Duodenal mucosa (tissue), 2 donors: Measurements from ENCODE around the gene SOCS6.

ENCODE experiments used
- H3K27ac ChIP-seq: one replicate; pipeline ENCODE4 v1.7.0; 2013; ENCODE audit warnings: low read depth, low read length
- H3K27me3 ChIP-seq, 2 donors: one replicate each; pipeline ENCODE4 v1.7.0; 2013; ENCODE audit warnings: low read length in 2 of 2, control low read depth in 1 of 2; ENCODE audit not compliant: insufficient read depth in 2 of 2, control insufficient read depth in 1 of 2
- H3K36me3 ChIP-seq, 2 donors: one replicate each; pipeline ENCODE4 v1.7.0; 2013; ENCODE audit warnings: low read length in 2 of 2, control low read depth in 1 of 2; ENCODE audit not compliant: insufficient read depth in 2 of 2, control insufficient read depth in 1 of 2
- H3K4me1 ChIP-seq, 2 donors: one replicate each; pipeline ENCODE4 v1.7.0; 2013; ENCODE audit warnings: low read length in 2 of 2, control low read depth in 1 of 2; ENCODE audit not compliant: insufficient read depth in 2 of 2, control insufficient read depth in 1 of 2
- H3K4me3 ChIP-seq, 2 donors: one replicate each; pipeline ENCODE4 v1.7.0; 2013; ENCODE audit warnings: low read length in 2 of 2, low read depth in 1 of 2
- H3K9ac ChIP-seq, 2 donors: one replicate each; pipeline ENCODE4 v1.7.0; 2013; ENCODE audit warnings: low read length in 2 of 2, low read depth in 1 of 2
- H3K9me3 ChIP-seq, 2 donors: one replicate each; pipeline ENCODE4 v1.7.0; 2013; ENCODE audit warnings: low read length in 2 of 2, control low read depth in 1 of 2; ENCODE audit not compliant: control insufficient read depth in 1 of 2

The SOCS6 gene

DNA sequence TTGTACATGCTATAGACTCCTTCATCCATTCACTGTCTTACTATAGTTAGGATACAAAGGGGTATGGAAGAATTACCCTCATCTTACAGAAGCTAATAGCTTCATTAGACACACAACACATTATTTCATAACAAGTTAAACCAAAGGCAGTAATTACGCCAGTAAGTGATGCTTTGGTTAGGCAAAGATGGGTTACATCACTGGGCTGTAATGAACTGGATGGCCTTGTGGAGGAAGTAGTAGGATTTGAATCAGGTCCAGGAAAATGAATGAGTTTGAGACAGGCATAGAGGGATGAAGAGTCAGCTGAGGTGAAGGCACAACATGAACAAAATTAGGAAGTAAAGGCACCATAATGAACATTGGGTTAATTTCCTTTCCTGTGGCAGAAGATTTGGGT is 80.1 kb downstream of the SOCS6 start:
- no peaks in the 10 kb centered on the region for H3K9me3 ChIP-seq
- peak overlapping the region in 1 of 2 donors; percentile 13 for H3K9ac ChIP-seq
- no peaks in the 10 kb centered on the region for H3K36me3 ChIP-seq
- no peak overlapping the region for H3K4me3 ChIP-seq
- H3K27me3 ChIP-seq, result no peaks in the 10 kb centered on the region
- H3K4me1 ChIP-seq, result peaks cover 19% of the 10 kb centered on the region in 2 donors
- no peak overlapping the region for H3K27ac ChIP-seq

DNA sequence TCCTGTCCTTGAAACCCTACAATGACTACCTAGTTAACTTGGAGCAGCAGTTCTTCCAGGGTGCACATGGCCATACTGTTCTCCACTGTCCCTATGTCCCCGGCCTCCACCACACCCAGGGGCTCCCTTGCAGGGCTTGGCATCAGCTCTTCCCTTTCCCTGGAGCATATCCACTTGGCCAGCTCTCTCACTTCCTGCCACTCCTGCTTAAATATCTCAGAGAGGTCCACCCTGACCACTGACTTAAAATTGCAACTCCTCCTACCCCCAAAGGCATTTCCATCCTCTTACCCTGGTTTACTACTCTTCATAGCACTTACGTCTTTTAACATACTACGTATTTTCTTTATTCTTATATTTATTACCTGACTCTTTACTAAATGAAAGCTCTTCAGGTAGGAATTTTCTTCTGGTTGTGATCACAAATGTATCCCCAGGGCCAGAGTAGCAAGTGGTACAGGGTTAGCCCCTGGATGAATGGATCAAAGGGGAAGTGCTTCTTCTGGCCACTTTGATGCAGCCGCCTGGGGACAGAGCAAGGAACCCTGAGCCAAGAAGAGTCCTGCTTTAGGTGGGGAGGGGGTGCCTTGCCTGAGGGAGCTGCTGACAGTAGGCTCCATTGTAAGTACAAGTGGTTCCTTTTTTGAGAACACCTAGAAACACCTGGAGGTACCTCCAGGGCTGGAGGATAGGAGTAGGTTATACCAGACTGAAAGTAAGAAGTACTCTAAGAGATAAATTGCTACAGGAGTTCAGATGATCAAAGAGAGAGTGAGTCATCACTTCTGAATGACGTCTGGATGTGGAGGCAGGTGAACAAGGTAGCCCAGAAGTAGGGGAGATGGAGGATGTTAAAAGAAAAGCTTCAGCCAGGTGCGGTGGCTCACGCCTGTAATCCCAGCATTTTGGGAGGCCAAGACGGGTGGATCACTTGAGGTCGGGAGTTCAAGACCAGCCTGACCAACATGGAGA is 82.2 kb downstream of the SOCS6 start:
- Histone ChIP-seq H3K4me3 (no peak overlapping the region), H3K4me1 (peaks cover 18 to 22% of the 10 kb centered on the region in 2 donors), H3K36me3 (no peaks in the 10 kb centered on the region), H3K9ac (no peak overlapping the region), H3K9me3 (no peaks in the 10 kb centered on the region), H3K27ac (no peak overlapping the region), H3K27me3 (no peaks in the 10 kb centered on the region)

DNA sequence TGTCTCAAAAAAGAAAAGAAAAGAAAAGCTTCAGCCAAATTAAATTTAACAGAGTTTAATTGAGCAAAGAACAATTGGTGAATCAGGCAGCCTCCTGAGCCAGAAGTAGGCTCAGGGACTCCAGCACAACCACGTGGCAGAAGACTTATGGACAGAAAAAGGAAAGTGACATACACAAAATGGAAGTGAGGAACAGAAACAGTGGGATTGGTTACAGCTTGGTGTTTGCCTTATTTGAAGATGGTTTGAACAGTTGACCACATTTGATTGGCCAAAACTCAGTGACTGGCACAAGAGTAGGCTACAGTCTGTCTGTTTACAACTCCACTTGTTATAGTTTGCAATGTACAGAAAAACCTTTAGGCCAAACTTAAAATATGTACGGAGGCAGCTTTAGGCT is 83.1 kb downstream of the SOCS6 start:
- Histone ChIP-seq H3K4me1 (peaks cover 22 to 26% of the 10 kb centered on the region in 2 donors), H3K27me3 (no peaks in the 10 kb centered on the region), H3K36me3 (no peaks in the 10 kb centered on the region), H3K9me3 (no peaks in the 10 kb centered on the region), H3K4me3 (no peak overlapping the region), H3K27ac (no peak overlapping the region), H3K9ac (no peak overlapping the region)

DNA sequence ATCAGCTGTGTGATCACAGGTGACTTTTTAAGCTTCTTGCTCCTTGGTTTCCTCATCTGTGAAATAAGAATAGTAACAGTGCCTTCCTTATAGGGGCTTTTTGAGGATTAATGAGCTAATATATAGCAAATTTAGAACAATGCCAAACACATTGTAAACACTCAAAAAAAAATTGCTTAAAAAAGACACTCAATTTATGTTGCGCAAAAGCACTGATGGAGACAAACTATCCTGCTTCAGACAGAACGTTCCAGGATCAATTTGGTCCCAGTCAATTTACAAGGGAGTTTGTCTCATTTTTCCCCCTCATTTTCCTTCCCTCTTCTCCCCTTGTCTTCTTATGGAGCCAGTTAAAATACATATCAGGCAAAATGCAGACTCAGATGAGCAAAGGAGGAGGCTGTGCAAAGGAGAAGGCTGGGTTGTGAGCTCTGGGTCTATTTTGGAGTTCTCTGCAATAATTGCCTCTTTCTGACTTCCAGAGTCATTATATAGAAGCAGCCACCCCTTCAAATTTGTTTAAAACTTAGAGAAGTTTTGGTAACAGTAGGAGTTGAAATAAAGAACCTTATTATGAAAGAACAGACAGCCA is 83.7 kb downstream of the SOCS6 start:
- Histone ChIP-seq H3K27me3 (no peaks in the 10 kb centered on the region), H3K36me3 (no peaks in the 10 kb centered on the region), H3K4me3 (no peak overlapping the region), H3K27ac (no peak overlapping the region), H3K9ac (no peak overlapping the region), H3K4me1 (peaks cover 26 to 30% of the 10 kb centered on the region in 2 donors), H3K9me3 (no peaks in the 10 kb centered on the region)

DNA sequence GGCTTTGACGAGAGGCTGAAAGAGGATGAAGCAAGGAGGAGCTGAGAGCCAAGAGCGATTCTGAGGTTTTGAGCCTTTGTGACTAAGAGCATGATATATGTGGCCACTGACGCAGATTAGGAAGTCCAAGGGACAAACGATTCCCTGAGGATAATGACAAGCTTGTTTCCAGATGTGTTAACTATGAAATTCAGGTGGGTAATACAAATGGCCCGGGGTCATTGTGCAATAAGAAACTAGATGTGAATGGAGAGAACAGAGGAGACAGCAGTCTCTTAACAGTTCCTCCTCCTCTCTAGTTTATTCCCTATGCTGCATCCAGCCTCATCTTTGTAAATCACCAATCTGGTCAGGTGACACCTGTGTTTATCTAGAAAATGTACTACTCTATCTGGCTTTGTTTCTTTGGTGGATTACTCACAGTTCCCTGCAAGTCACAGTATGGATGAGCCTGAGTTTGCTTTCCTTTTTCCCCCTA is 84.2 kb downstream of the SOCS6 start:
- no peaks in the 10 kb centered on the region for H3K9me3 ChIP-seq
- H3K4me3 ChIP-seq, result no peak overlapping the region
- H3K4me1 ChIP-seq, result peaks cover 32 to 36% of the 10 kb centered on the region in 2 donors
- H3K9ac ChIP-seq, result no peak overlapping the region
- no peaks in the 10 kb centered on the region for H3K27me3 ChIP-seq
- H3K36me3 ChIP-seq, result no peaks in the 10 kb centered on the region
- no peak overlapping the region for H3K27ac ChIP-seq

DNA sequence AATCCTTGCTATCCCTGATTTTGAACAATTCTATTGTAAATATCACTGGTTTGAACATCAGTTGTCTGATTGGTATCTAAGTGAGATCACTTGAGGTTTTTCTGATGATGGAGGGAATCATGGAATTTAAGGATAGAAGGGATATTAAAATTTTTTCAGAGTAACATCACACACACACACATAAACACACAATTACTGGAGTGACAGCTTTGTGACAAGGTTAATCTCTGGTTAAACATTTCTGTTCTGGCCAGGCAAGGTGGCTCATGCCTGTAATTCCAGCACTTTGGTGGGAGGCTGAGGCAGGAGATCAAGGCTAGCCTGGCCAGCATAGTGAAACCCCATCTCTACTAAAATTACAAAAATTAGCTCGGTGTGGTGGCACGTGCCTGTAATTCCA is 85.3 kb downstream of the SOCS6 start:
- Histone ChIP-seq H3K4me1 (peaks cover 30 to 39% of the 10 kb centered on the region in 2 donors), H3K27ac (no peak overlapping the region), H3K9me3 (no peaks in the 10 kb centered on the region), H3K4me3 (no peak overlapping the region), H3K36me3 (no peaks in the 10 kb centered on the region), H3K9ac (no peak overlapping the region), H3K27me3 (no peaks in the 10 kb centered on the region)

DNA sequence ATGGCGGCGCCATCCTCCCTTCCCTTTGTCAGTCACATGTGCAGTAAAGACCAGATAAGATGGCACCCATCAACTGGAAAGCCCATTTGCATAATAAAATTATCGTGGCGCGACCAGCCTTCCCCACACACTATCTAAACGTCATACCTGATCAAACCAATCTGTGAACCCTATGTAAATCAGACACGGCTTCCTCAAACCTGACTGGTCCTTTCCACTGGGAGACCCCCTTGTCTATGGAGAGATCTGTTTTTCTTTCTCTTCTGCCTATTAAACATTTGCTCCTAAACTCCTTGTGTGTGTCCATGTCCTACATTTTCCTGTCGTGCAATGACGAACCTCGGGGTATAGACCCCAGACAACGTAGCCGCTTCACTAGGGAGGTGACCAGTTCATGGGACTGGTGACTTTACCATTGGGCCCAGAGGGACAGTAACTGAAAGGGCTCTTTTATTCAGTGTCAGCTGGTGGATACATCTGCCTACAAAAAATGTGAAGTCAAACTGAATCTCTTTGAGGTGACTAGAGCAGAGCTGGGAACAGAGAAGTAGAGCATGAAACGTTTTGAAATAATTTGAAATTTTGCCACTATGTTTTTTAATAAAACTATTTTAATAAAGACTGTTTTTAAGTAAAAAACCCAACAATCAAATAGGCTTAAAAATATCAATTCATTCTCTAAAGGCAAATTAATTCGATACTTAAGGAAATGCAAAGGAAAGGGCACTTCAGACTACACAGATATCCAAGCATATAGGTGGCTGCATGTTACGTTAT is 87.5 kb downstream of the SOCS6 start:
- no peak overlapping the region for H3K4me3 ChIP-seq
- peak overlapping the region in 1 of 2 donors; percentile 22 for H3K9ac ChIP-seq
- H3K36me3 ChIP-seq, result no peaks in the 10 kb centered on the region
- peaks cover 27 to 46% of the 10 kb centered on the region in 2 donors for H3K4me1 ChIP-seq
- H3K27me3 ChIP-seq, result no peaks in the 10 kb centered on the region
- peak overlapping the region; percentile 60 for H3K27ac ChIP-seq
- no peaks in the 10 kb centered on the region for H3K9me3 ChIP-seq

DNA sequence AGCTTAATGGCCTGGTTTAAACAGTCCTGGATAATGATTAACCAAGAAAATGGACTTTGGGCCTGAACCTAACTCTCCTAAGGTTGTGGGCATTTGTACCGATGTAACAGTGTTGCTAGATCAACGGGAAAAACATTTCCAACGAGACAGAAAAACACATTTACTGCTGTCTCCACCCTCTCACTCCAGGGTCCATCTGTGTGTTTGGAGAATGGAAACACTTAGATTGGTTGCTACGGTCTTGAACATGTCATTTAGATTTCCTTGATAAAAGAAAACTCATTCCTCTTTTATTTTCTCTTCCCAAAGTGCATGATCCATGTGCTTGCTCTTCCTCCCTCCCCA is 88.0 kb downstream of the SOCS6 start:
- no peaks in the 10 kb centered on the region for H3K9me3 ChIP-seq
- H3K4me3 ChIP-seq, result no peak overlapping the region
- peaks cover 27 to 47% of the 10 kb centered on the region in 2 donors for H3K4me1 ChIP-seq
- peak overlapping the region in 1 of 2 donors; percentile 42 for H3K9ac ChIP-seq
- no peak overlapping the region for H3K27ac ChIP-seq
- no peaks in the 10 kb centered on the region for H3K36me3 ChIP-seq
- no peaks in the 10 kb centered on the region for H3K27me3 ChIP-seq

DNA sequence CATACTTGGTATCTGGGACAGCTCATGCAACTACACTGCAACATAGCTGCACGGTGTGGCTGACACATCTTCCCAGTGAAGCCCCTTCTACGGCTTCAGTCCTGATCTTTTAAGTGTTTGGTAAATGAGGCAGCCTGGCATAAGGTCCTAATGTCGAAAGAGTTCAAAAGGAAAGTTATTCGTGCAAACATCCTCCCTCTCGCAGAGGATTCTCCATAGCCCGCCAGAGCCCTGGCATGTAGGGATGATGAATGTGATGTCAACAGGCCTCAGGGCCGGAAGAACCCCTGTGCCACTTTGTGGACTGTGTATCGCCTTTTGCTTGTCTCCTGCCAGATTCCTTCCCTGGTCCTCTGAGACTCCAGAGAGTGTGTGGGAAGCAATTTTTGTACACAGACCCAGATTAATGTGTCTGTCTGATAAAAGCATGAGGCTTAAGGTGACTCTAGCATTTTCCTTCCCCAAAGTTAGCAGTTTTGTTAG is 88.5 kb downstream of the SOCS6 start:
- Histone ChIP-seq H3K27ac (peak overlapping the region; percentile 73), H3K4me3 (peak overlapping the region in 1 of 2 donors; percentile 4), H3K9me3 (no peaks in the 10 kb centered on the region), H3K4me1 (peaks cover 27 to 50% of the 10 kb centered on the region in 2 donors), H3K36me3 (no peaks in the 10 kb centered on the region), H3K9ac (peak overlapping the region; percentile 42 to 53), H3K27me3 (no peaks in the 10 kb centered on the region)
